K562 (cell line): Measurements from ENCODE around the gene TOR1B. TPM values are rescaled to one million over a fixed set of nuclear protein-coding genes. Genes with fewer than 3 reads are reported as not detected.

Experiments
- CBX5 ChIP-seq: IDR thresholded peaks from 2 replicates; pipeline ENCODE4 v1.6.1; 2014; ENCODE audit warnings: low read depth, borderline replicate concordance
- CLOCK ChIP-seq: fragments of 250-450 bp; sonication (Bioruptor Pico); IDR thresholded peaks from 2 replicates; pipeline ENCODE4 v1.4.0; 2020; ENCODE audit warnings: mild to moderate bottlenecking, moderate library complexity, borderline replicate concordance
- ELF2 ChIP-seq: fragments of 250-450 bp; sonication (Bioruptor Pico); IDR thresholded peaks from 2 replicates; pipeline ENCODE4 v1.5.0; 2021; ENCODE audit warnings: mild to moderate bottlenecking
- HNRNPL ChIP-seq: fragments of 200-400 bp; formaldehyde crosslinking; IDR thresholded peaks from 2 replicates; pipeline ENCODE4 v1.6.1; 2017; ENCODE audit warnings: low read depth, mild to moderate bottlenecking, low read length
- MAZ ChIP-seq, 2 experiments: fragments of 450-650 bp in 1 of 2; sonication (generic) in 1 of 2; formaldehyde crosslinking; IDR thresholded peaks in 1 of 2; conservative IDR thresholded peaks in 1 of 2; 2 replicates each; pipeline versions ENCODE4 v1.4.0 to v1.5.0; 2020; ENCODE audit warnings: mild to moderate bottlenecking in 1 of 2, missing genetic modification reagents in 1 of 2
- NFYB ChIP-seq: IDR thresholded peaks from 2 replicates; pipeline ENCODE4 v1.6.1; 2011; ENCODE audit warnings: mild to moderate bottlenecking, moderate library complexity; ENCODE audit not compliant: insufficient read length; ENCODE audit errors: extremely low read depth
- PYGO2 ChIP-seq: fragments of 450-650 bp; IDR thresholded peaks from 2 replicates; pipeline ENCODE4 v1.6.1; 2016; ENCODE audit warnings: mild to moderate bottlenecking, missing genetic modification characterization, moderate library complexity, missing compliant biosample characterization
- SLC30A9 ChIP-seq: fragments of 250-450 bp; sonication (Bioruptor Pico); IDR thresholded peaks from 2 replicates; pipeline ENCODE4 v1.8.0; 2022; ENCODE audit warnings: mild to moderate bottlenecking, moderate library complexity
- SP1 ChIP-seq: sonication (generic); formaldehyde crosslinking; IDR thresholded peaks from 2 replicates; pipeline ENCODE4 v1.8.1; 2022; ENCODE audit warnings: mild to moderate bottlenecking, missing genetic modification reagents
- TAF1 ChIP-seq: IDR thresholded peaks from 2 replicates; pipeline ENCODE4 v1.6.1; 2011; ENCODE audit warnings: mild to moderate bottlenecking, low read length, moderate library complexity; ENCODE audit not compliant: insufficient read depth, control insufficient read depth, severe bottlenecking; ENCODE audit errors: extremely low read depth
- ZFP91 ChIP-seq: sonication (generic); formaldehyde crosslinking; IDR thresholded peaks from 2 replicates; pipeline ENCODE4 v1.8.0; 2022; ENCODE audit warnings: mild to moderate bottlenecking, missing genetic modification reagents
- ZNF134 ChIP-seq: fragments of 250-450 bp; sonication (Bioruptor Pico); conservative IDR thresholded peaks from 2 replicates; pipeline ENCODE4 v1.4.0; 2020
- ZNF280A ChIP-seq: fragments of 450-650 bp; IDR thresholded peaks from 2 replicates; pipeline ENCODE4 v1.6.1; 2018; ENCODE audit warnings: mild to moderate bottlenecking, low read depth; ENCODE audit not compliant: partially characterized antibody
- ZNF583 ChIP-seq: fragments of 250-450 bp; sonication (Bioruptor Pico); IDR thresholded peaks from 2 replicates; pipeline ENCODE4 v1.4.0; 2020
- polyA plus RNA-seq, 8 experiments: library from polyadenylated mRNA; depleted of rRNA in 4 of 8; stranded (reverse) in 5 of 8; unstranded in 3 of 8; fragments of >200 nt; fragmentation: Nextera tagmentation in 2 of 8; fragmentation: Illumina TruSeq in 1 of 8; extraction: Ambion mirVana in 2 of 8; extraction: Trizol in 1 of 8; gene quantifications; 2 replicates each; pipeline versions ENCODE4 v1.2.1 to v1.2.3, GENCODE V29; 2011 to 2014; ENCODE audit warnings: inconsistent platforms in 1 of 8, missing spikeins in 1 of 8
- total RNA-seq, 7 experiments: library from RNA; depleted of rRNA in 6 of 7; stranded (reverse); fragments of >200 nt in 6 of 7; fragmentation: Illumina TruSeq in 2 of 7; extraction: Trizol in 2 of 7; gene quantifications; 2 replicates each; pipeline versions ENCODE4 v1.2.1 to v1.2.3, GENCODE V29; 2011 to 2021; ENCODE audit warnings: low replicate concordance in 1 of 7
- TF ChIP-seq, protein P1 (sequence below): sonication (generic); formaldehyde crosslinking; IDR thresholded peaks from 2 replicates; pipeline ENCODE4 v1.8.0; 2022; ENCODE audit warnings: mild to moderate bottlenecking, low read depth, missing genetic modification reagents

The TOR1B gene
- total and polyA plus RNA-seq, 9 of the 15 experiments (the other 6 are each of a cell fraction or from before 2014, with no cell fraction given): 4.2 to 36.5 (median 24.6) TPM

- TF ChIP-seq ZFP91 (no peak), ZNF134 (CRISPR knock-in tag) (no peak), CBX5 (no peak), CLOCK (CRISPR knock-in tag) (no peak), ZNF583 (no peak), HNRNPL (no peak), TAF1 (no peak), MAZ (CRISPR knock-in tag; conservative IDR thresholded peaks at IDR 0.05 in 1 of 2, IDR thresholded peaks at IDR 0.05 in 1 of 2) (peak in 1 of 2 experiments; percentile 43; a peak in 1 of 4 replicates), ZNF280A (no peak), PYGO2 (no peak), NFYB (no peak), ELF2 (peak; percentile 70), SP1 (CRISPR knock-in tag) (no peak), SLC30A9 (CRISPR knock-in tag) (no peak)
- TF ChIP-seq, protein P1, sequence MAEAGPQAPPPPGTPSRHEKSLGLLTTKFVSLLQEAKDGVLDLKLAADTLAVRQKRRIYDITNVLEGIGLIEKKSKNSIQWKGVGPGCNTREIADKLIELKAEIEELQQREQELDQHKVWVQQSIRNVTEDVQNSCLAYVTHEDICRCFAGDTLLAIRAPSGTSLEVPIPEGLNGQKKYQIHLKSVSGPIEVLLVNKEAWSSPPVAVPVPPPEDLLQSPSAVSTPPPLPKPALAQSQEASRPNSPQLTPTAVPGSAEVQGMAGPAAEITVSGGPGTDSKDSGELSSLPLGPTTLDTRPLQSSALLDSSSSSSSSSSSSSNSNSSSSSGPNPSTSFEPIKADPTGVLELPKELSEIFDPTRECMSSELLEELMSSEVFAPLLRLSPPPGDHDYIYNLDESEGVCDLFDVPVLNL: 0 out of 2 replicates have a peak, but pooled peaks have one; percentile 25
Measured at GRCh38 chr9:129822898-129823541, 20.0 kb downstream of the TOR1B start (continued).
